ENCODE data around the gene GLYATL3.
A peak's percentile ranks its signal among the peaks of the same experiment; 100 is the strongest.
"Not testable (repeated sequence)": the region's sequence is repeated elsewhere in the genome, so short reads cannot be mapped to it uniquely, and the experiment has no call there.

Gene GLYATL3

GRCh38 chr6:49499623-49500022, at the start of gene GLYATL3:
Gene GLYATL3 (plus strand): TSS chr6:49499923. CDS start chr6:49511991, 12,068 bp downstream.
- no peak for DNase-seq

- DNase-seq, result no peak
These were observed 46.5 kb upstream of the GLYATL3 start for GRCh38 chr6:49453221-49453620.

- no peak for DNase-seq
These were observed 44.7 kb upstream of the GLYATL3 start for GRCh38 chr6:49454787-49455709.

- no peak for DNase-seq
These were observed 42.0 kb upstream of the GLYATL3 start for GRCh38 chr6:49457771-49458170.

- DNase-seq, result no peak
These were observed 37.7 kb upstream of the GLYATL3 start for GRCh38 chr6:49462071-49462470.

GRCh38 chr6:49462599-49462926, 37.2 kb upstream of the GLYATL3 start:
- DNase-seq, result no peak

- DNase-seq, result peak; percentile 85
These were observed 36.7 kb upstream of the GLYATL3 start, which contains the start of the genes CENPQ and MMUT for GRCh38 chr6:49462927-49463611. Gene CENPQ (plus strand): TSS chr6:49463370. CDS start chr6:49470177, 6,807 bp downstream. Gene MMUT (minus strand): TSS chr6:49463253. CDS start chr6:49459466, 3,787 bp downstream.

GRCh38 chr6:49463612-49463967, 36.1 kb upstream of the GLYATL3 start:
- no peak for DNase-seq

GRCh38 chr6:49464691-49465090, 35.0 kb upstream of the GLYATL3 start:
- DNase-seq, result no peak

GRCh38 chr6:49468042-49468441, 31.7 kb upstream of the GLYATL3 start:
- DNase-seq, result no peak

- not testable (repeated sequence) for DNase-seq
These were observed 23.2 kb upstream of the GLYATL3 start for GRCh38 chr6:49476564-49476963.

GRCh38 chr6:49479308-49479970, 20.3 kb upstream of the GLYATL3 start:
- no peak for DNase-seq

GRCh38 chr6:49481846-49482245, 17.9 kb upstream of the GLYATL3 start:
- not testable (repeated sequence) for DNase-seq

GRCh38 chr6:49483380-49483779, 16.3 kb upstream of the GLYATL3 start:
- DNase-seq, result not testable (repeated sequence)

- no peak for DNase-seq
These were observed 9.1 kb upstream of the GLYATL3 start for GRCh38 chr6:49490633-49491032.

GRCh38 chr6:49497304-49497703, 2.4 kb upstream of the GLYATL3 start:
- DNase-seq, result no peak

GRCh38 chr6:49499126-49499525, 597 bp upstream of the GLYATL3 start:
- DNase-seq, result no peak

- DNase-seq, result no peak
These were observed 4.9 kb downstream of the GLYATL3 start for GRCh38 chr6:49504666-49505065.

GRCh38 chr6:49506569-49507111, 6.9 kb downstream of the GLYATL3 start:
- DNase-seq, result no peak

- no peak for DNase-seq
These were observed 9.6 kb downstream of the GLYATL3 start for GRCh38 chr6:49509342-49509741.

GRCh38 chr6:49513153-49513989, 13.6 kb downstream of the GLYATL3 start:
- no peak for DNase-seq

Measured in activated effector memory CD4-positive, alpha-beta T cell treated with Interleukin-2 at 50 U/mL for 16 hours (primary cell).